ENCODE results near the gene DARS1. TPM values are rescaled to one million over a fixed set of nuclear protein-coding genes. Genes with fewer than 3 reads are reported as not detected.

DARS1 gene
- total RNA-seq, 1 donor from 2014 or later: 112 TPM

GRCh38 chr2:136016427-136016826, 31.0 kb upstream of the DARS1 start:
- intact Hi-C loops (cut with micrococcal nuclease): no loop called here

GRCh38 chr2:136015699-136016098, 30.3 kb upstream of the DARS1 start:
- intact Hi-C loops (cut with micrococcal nuclease): no loop called here

GRCh38 chr2:136014411-136014810, 29.0 kb upstream of the DARS1 start:
- intact Hi-C loops (cut with micrococcal nuclease): no loop called here

- intact Hi-C loops (cut with micrococcal nuclease): no loop called here
Observed at GRCh38 chr2:136013955-136014354, 28.5 kb upstream of the DARS1 start.

GRCh38 chr2:136013136-136013685, 27.8 kb upstream of the DARS1 start:
- intact Hi-C loops (cut with micrococcal nuclease): no loop called here

GRCh38 chr2:136012315-136012714, 26.9 kb upstream of the DARS1 start:
- intact Hi-C loops (cut with micrococcal nuclease): no loop called here

- intact Hi-C loops (cut with micrococcal nuclease): no loop called here
Observed at GRCh38 chr2:136010126-136010525, 24.7 kb upstream of the DARS1 start.

- intact Hi-C loops (cut with micrococcal nuclease): loop anchor here (1.0 to 5.0 kb wide), 5 partner anchors 23 to 374 kb away; partner anchors contain the start of genes CXCR4 and DARS1
Observed at GRCh38 chr2:136008205-136008865, 22.9 kb upstream of the DARS1 start.

- intact Hi-C loops (cut with micrococcal nuclease): loop anchor here (5.0 kb wide), 2 partner anchors 46 to 376 kb away; no protein-coding TSS in a partner anchor
Observed at GRCh38 chr2:136006658-136007057, 21.2 kb upstream of the DARS1 start.

GRCh38 chr2:136005462-136006196, 20.2 kb upstream of the DARS1 start:
- intact Hi-C loops (cut with micrococcal nuclease): loop anchor here (5.0 kb wide), 2 partner anchors 47 to 377 kb away; no protein-coding TSS in a partner anchor

GRCh38 chr2:136004965-136005364, 19.5 kb upstream of the DARS1 start:
- intact Hi-C loops (cut with micrococcal nuclease): loop anchor here (5.0 kb wide), 2 partner anchors 47 to 377 kb away; no protein-coding TSS in a partner anchor

- intact Hi-C loops (cut with micrococcal nuclease): no loop called here
Observed at GRCh38 chr2:136001131-136001530, 15.7 kb upstream of the DARS1 start.

- intact Hi-C loops (cut with micrococcal nuclease): no loop called here
Observed at GRCh38 chr2:136000502-136000901, 15.1 kb upstream of the DARS1 start.

GRCh38 chr2:135999899-136000298, 14.5 kb upstream of the DARS1 start:
- intact Hi-C loops (cut with micrococcal nuclease): no loop called here

GRCh38 chr2:135998879-135999278, 13.5 kb upstream of the DARS1 start:
- intact Hi-C loops (cut with micrococcal nuclease): no loop called here

GRCh38 chr2:135997380-135997779, 12.0 kb upstream of the DARS1 start:
- intact Hi-C loops (cut with micrococcal nuclease): no loop called here

- intact Hi-C loops (cut with micrococcal nuclease): no loop called here
Observed at GRCh38 chr2:135996304-135996703, 10.9 kb upstream of the DARS1 start.

GRCh38 chr2:135994281-135994680, 8.9 kb upstream of the DARS1 start:
- intact Hi-C loops (cut with micrococcal nuclease): no loop called here

- intact Hi-C loops (cut with micrococcal nuclease): no loop called here
Observed at GRCh38 chr2:135993421-135993820, 8.0 kb upstream of the DARS1 start.

- intact Hi-C loops (cut with micrococcal nuclease): no loop called here
Observed at GRCh38 chr2:135991861-135992260, 6.4 kb upstream of the DARS1 start.

- intact Hi-C loops (cut with micrococcal nuclease): loop anchor here (5.0 to 10.0 kb wide), 2 partner anchors 40 to 933 kb away; partner anchors contain the start of gene RAB3GAP1
Observed at GRCh38 chr2:135987441-135987840, 2.0 kb upstream of the DARS1 start.

GRCh38 chr2:135986507-135986906, 1.1 kb upstream of the DARS1 start:
- intact Hi-C loops (cut with micrococcal nuclease): loop anchor here (5.0 to 10.0 kb wide), 2 partner anchors 39 to 932 kb away; partner anchors contain the start of gene RAB3GAP1

Measured in T-helper 2 cell treated with Interferon-gamma antibody and Interleukin-4, amounts not matched to agents 100 ng/mL and 5 ng/mL, for 36 hours (primary cell).